Measurements from ENCODE around the gene ASCC2.
A peak's percentile ranks its signal among the peaks of the same experiment; 100 is the strongest.

Gene ASCC2

DNA sequence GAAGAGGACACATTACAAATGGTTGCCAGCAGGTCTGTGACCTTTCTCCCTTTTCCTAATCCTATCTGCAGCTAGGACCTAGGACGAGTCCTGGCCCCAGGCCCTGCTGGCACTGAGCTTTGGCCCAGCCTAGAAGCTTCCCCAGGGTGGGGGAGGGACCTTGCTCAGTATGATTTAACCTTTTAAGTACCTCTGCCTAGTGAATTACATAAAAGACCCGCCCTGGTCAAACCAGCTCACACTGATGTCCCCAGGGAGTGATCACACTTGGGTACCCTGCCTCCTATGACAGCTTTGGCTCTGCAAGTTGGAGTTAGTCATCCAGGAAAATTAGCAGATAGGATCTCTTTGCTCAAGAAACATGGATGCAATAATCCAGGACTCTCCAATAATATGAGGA is 21.9 kb downstream of the ASCC2 start:
- DNase-seq, result no peak

DNA sequence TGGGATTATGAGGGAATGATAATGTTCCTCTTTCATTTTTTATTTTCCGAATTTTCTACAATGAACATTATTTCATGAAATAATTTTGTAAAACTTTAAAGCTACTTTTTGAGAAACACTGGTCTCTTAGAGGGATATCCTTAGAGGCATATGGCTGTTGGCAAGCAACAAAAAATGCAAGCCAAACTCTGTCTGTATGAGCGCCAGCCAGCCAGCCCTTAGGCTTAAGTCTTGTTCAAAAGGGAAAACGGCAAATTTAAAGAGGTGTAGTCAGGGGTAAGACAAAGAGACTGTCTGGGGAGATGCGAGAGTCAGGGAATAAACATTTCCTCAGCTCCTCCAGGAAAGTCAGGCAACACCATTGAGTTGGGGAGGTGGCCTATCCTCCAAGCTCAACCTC is 22.5 kb downstream of the ASCC2 start:
- DNase-seq, result no peak

DNA sequence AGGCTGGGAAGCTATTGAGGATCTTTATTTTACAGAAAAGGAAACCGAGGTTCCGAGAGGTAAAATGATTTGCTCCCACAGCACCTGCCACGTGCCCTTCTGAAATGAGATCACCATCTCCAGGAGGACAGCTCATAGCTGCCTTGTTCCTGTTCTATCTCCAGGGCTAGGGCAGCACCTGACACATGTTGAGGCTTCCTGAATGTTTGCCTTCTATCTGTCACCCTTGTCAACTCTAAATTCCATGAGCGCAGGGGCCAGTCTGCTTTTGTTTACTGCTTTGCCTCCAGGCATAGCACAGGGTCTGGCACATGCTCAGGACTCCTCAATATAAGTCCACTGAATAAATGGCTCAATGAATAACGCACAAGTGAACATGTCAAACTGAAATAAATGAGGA is 24.1 kb downstream of the ASCC2 start:
- DNase-seq, result no peak

DNA sequence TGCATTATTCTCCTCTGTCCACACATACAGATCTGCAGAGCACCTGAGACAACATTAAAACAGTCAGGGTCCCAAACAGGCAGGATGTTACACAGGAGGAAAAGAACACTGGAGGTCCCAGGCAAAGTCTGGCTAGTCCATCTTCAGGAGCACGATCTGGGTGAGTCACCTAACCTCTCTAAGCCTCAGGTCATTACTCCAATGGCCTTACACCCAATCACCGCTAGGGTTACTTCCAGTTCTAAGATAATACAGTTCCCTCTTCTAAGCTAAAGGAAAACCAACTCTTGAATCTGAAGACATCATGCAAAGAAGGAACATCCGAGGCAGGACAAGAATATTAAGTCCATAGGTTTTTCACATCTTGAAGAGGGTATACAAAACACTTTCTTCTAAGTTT is 24.5 kb downstream of the ASCC2 start:
- no peak for DNase-seq

DNA sequence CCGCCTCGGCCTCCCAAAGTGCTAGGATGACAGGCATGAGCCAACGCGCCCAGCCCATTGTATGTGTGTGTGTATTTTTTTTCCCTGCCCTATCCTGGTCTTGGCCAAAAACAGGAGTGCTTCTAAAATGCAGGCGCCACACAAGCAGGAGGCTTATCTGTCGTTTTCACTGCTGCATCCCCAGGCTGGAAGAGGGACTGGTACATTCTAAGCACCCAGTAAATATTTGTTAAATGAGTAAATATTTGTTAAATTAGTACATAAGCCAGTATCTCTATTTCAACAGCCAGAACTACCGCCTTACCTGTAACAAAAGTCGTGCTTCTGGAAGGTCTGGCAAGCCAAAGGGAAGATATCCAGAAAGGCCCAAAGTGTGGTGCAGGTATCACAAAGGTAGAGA is 24.9 kb downstream of the ASCC2 start:
- DNase-seq, result no peak

DNA sequence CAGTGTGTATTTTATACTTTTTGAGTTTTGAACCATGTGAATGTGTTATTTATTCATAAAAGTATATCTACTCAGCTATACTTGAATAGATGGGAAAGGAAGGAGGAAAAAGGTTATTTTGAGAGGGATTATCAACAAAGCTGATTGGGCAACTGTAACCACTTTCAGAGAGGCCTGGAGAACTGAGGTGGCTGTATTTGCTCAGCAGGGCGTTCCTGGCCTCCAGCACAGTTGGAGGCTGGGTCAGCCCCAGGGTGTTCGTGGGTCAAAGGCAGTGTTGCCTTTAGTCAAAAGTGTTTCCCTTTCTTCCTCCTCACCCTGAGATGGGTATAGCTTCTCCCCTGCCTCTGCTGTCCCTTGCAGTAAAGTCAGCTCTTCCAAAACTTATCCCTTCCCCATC is 26.7 kb downstream of the ASCC2 start:
- no peak for DNase-seq

DNA sequence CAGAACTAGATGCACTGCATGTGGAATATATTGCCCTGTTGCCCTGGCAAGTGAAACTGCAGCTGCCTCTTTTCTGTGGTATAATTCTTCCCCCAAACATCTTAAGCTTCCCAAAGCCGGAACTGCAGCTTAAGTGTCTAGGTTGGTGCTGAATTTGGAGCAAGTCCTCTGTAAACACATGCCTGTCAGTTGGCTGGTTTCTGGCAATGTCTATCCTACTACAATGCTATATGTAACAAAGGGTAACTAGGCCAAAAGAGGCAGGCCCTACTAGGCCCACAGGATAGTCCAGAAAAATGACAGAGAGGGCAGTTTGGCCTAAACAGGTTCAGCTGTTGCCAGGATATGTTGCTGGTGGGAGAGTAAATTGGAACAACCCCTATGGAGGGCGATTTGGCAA is 27.9 kb downstream of the ASCC2 start:
- no peak for DNase-seq

DNA sequence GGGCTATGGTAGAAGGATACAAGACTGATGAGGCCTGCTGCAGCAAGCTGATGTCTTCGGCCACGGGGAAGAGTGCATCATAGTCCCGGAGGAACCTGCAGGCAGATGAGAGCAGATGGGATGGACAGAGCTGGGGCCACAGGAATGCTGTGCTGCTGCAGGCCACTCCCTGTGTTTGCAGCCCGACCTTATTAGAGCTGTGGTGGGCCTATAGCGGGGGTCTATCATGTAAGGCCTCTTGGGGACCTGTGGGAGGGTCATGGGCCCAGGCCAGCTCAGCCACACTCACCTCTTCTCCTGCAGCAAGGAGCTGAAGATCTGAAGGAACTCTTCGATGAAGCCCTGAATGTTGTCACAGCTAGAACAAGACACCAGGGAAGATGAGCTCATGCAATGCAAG is 31.9 kb downstream of the ASCC2 start:
- no peak for DNase-seq

DNA sequence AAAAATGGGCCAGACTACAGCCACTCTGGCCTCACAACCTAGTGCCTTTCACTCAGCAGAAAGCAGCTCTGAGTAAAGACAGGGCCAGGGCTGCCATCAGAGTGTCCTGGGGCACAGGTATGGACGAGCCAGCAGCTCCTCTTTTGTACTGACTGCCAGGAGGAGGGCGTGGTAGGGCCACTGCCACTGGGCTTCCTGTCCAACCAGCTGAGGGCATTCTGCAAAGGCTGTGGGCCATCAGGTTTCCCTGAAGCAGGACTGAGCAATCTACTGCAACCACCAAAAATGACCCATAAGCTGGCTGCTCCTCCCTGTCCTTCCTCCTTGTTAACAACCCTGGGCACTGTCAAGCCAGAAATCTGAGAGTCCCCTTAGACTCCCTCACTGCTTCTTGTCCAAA is 33.1 kb downstream of the ASCC2 start:
- DNase-seq, result no peak

DNA sequence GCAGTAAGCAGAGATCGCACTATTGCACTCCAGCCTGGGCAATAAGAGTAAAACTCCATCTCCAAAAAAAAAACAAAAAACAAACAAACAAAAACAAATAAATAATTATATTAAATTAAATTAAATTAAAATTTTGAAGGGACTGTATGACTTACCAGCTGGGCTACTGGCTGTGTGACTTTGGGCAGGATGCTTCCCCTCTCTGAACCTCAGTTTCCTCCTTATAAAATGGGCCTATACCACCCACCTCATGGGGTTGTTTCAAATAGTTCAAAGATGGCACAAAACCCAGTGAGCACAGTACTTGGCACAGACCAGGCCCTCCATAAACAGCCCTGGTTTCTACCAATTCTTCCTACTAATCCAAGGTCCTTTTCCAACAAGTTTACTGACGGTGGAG is 34.9 kb downstream of the ASCC2 start:
- no peak for DNase-seq

DNA sequence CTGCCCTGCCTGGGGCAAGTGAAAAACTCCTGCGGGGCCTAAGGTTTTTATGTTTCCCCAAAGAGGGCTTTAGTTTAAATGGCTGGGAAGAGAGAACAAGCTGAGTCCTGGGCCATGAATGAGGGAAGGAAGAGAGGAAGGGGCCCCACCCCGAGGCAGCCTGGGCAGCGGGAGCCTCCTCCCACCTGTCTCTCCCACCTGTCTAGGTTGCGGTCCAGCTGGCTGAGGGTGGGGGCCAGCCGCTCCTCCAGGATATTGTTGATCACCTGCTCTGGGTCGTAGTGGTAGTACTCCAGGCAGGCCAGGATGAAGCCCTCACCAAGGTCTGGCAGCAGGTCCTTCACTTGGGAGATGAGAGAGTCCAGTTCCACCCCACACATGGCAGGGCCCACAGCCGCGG is 36.3 kb downstream of the ASCC2 start:
- DNase-seq, result no peak

DNA sequence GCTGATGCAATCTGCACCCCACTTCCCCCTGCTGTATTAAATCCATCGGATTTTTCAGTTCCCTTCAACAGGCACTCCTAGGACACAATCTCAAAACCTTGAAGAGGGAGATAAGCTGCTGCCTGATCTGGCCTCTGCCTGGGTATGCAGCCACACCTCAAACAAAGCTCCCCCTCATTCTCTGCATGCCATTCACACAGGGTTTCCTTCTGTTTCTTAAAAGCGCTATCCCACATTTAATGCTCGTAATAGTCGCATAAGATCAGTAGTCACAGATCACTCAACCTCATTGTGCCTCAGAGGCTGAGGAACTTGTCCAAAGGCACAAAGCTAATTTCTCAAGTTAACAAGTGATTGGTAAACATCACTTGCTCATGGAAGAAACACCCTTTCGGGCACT is 36.9 kb downstream of the ASCC2 start:
- no peak for DNase-seq

DNA sequence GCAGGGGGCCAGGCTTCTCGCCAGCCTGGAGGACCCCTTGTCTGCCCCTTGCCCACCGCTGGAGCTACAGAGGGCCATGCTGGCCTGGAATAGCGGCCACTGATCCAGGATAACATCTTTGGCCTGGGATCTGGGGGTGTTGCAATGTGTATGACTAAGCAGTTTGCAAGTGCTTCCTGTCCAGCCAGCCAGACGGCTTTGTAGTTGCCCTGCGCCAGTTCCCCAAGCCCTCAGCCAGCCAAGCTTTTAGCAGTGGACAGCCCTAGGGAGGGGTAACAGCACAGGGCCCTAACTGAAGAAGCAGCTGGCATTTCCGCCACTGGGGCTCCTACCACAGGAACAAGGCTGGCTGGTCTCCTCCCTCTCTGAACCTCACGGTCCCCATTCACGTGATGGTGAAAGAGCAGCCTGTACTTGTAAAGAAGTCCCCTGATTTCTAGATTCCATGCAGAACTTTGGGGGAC is 38.8 kb downstream of the ASCC2 start:
- DNase-seq, result no peak

DNA sequence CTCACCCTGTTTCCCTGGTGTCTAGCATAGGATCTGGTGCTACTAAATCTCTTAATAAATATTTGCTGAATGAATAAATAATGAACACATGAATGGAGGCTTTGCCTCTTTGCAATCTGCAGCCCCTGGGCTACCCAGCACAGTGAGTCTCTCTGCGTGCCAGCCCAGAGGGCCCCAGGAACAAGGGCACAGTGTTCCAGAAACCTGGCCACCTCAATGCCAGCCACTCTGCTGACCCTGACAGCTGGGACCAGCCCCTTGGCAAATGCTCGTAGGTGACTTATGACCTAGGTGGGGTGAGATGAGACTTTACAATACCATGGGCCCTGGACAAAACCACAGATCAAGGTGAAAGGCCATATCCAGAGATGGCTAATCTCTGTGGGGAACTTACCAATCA is 39.3 kb downstream of the ASCC2 start:
- DNase-seq, result no peak

DNA sequence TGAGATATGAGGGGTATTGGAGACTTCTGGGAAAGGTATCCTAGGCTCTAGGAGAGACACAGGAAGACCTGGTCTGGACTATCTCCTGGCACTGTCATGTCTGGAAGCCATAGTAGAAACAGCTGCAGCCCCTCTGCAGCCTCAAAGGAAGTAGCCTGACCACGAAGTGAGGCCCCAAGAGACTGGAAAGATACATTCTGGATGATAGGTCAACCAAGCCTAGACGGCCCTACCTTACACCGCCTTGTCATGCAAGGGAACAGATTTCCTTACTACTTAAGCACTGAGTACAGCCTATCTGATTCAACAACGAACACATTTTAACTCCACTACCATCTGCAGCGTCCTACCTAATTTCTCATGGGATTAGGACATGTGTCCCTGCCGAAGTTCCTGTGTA is 39.8 kb downstream of the ASCC2 start:
- no peak for DNase-seq

DNA sequence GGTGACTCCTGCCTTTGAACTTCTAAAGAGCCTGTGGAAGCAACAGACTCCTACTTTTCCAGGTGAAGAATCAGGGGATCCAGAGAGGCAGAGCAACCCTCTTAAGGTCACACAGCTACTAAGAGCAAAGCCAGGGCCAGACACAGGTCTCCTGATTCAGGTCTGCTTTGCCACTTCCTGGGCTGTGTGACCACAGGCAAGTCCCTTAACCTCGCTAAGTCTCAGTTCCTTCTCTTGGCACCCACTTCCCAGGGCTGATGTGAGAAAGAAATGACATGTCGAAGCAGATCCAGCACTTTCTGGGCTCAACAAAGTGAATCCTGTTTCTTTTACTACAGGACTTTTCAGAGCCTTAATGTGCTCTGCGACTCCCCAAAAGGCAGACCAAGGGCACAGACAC is 40.7 kb downstream of the ASCC2 start:
- DNase-seq, result no peak

DNA sequence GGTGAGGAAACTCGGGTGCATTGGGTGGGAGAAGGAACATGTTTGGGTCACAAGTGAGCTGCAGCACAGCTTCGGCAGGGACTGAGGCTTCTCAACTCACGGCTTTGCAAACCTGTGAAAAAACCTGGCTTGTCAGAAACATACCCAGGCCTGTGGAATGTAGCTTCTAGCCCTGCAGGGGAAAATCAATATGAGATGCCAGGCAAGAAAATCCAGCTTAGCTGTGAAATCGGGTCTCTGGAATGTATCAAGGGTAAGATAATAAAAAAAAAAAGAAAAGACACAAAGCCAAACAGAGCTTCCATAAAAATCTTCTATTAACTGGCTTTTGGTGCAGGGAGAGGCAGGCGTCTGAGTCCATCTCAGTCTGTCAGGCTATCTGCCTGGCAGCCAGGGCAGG is 42.4 kb downstream of the ASCC2 start:
- peak; percentile 31 for DNase-seq

DNA sequence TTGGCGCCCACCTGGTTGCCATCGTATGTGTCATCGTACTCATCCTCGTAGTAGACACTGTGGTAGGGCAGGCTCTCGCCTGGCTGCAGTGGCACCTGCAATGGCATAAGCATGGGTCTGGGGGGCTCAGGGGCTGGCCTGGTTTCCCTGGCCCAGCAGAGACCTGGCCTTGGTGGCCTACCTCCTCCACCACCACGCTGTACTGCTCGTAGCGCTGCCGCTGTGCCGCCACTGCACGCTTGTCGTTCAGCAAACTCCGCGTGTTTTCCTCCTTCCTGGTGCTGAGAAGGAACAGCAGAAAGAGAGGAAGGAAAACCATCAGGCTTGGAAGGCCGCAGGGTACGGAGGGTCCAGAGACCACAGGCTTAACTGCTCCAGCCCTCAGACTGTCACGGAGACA is 44.7 kb downstream of the ASCC2 start:
- DNase-seq, result no peak

DNA sequence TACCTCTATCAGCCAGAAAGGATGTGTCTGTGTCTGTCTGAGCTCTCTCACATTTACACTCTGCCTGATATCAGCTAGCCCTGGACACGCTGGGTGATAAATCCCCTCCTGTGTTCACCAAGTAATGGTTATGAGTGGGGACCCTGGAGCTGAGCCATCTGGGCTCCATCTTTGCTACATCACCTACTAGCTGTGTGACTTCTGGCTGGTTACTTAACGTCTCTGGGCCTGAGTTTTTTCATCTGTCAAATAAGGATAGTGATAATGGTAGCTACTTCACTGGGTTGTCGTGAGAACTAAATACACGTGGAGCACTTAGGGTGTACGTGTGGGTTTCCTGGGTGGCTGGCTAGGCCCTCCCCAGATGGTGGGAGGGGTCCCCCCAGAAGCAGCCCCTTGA is 48.0 kb downstream of the ASCC2 start:
- DNase-seq, result no peak

DNA sequence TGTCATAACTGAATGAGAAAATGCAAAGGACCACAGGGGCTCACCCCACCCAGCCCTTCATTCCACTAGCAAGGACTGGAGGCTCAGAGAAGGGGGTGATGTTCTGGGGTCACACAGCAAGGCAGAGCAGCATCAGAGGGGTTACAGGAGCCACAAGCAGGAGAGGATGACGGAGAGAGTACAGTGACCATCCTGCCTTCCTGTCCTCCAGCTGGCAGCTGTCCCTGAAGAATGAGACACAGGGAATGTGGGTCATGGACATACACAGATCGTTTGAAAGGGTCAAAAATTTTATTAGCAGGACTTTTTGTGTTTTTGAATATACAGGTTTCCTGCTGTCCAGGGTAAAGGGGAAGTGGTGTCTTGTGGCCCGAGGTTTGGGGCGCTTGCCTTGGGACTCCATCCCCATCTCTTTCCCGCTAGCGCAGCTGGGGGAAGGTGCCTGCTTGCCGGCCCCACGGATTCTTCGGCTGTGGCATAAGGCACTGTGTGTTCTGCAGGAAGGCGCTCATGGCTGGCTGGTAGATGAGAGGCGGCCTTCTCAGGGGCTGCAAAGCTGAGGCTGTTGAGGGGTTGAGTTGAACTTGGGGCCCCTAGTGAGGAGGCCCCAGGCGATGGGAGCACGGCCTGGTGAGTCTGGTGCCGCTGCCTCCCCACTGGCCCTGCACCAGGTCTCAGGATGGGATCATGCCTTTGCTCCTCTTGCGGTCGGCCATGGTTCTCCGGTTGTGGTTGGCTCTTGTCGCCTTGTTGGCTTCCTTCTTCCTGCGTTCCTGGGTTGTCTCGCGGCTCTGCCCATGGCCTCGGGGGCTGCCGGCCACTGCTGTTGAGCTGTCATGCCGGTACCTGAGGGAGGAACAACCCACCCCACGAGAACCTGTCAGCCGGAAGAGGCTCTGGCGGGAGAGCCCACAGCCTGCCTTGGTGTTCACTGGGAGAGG is 49.5 kb downstream of the ASCC2 start:
- DNase-seq, result no peak

DNA sequence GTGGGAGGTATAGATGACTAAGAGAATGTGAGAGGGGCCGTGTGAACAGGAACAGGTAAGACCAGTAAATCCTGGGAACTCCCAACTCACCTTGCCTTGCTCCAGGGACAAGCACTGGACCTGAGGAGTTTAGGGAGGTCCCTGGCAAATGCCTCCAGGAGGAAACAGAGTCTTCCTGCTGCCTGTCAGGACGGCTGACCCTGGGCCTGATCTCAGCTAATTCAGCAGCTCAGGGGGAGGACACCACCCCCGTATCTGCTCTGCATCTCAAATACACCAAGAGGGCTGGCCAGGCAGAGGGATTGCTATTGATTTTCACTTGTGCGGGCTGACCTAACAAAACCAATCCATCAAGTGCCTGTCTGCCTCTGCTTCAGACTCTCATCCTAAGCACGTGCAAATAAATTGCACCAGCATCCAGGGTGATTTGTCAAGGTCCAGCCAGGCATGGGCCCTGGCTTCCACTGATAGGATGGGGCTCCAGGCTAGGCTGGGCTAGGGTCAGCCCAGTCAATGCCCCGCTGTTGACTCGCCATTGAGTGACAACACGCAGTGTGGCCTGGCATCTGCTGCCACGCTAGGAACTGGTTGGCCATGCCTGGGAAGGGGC is 50.6 kb downstream of the ASCC2 start:
- no peak for DNase-seq

DNA sequence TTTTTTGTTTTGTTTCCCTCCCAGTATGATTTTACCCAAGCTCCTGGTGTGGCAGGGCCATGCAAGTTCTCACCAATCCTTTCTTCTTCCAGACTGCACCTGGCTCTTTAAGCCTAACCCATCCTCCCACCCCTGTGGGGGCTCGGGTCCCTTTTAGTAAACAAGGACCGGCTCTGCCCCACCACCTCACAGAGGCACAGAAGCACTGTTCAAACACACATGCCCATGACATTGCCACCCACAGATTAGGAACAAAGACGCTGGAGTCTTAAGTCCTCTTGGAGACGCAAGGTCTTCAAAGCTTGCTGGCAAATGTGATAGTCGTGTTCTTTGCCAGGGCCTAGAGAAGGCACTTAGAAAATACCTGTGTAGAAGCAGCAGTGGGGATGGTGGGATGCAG is 52.0 kb downstream of the ASCC2 start:
- no peak for DNase-seq

DNA sequence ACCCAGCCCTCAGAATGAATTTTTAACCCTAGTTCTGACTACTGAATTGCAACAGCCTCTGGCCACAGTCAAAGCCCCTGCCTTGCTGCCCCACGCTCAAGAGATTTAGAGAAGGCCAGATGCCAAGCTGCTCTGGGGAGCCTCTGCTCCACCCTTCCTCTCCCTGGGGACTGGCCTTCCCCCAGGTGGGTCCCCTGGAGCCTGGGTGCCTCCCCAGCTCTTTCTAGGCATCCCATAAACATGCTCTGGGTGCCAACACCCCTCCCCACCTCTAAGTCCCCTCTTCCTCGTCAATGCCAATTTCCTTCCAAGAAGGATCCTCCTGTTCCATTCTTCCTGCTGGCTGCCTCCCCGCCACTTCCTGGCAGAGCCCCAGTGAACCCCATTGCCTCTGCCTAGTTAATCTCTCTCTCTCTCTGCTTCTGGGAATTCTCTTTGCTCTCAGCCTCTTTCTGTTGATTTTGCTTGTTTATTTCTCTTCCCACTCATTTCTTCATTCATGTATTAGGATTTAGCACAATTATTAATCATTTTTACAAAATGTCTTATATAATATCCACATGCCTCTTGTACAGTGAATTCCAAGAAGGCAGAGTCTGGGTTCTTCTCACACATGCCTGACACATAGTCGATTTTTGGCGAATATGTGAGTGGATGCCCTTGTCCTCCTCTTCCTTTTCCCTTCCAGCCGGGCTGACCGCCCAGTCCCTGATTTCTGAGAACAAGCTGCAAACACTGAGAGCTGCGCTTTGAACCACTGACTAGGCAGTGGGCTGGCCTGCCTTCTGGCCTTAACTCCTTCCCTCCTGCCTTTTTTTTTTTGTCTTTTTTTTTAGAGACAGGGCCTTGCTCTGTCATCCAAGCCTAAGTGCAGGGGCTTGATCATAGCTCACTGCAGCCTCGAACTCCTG is 53.4 kb downstream of the ASCC2 start:
- no peak for DNase-seq

Measured in eye (tissue), 1 donor.